GM23338 (cell line): ENCODE data around the gene MDM2. TPM values are rescaled to one million over a fixed set of nuclear protein-coding genes. Genes with fewer than 3 reads are reported as not detected.

Experiments
- ATAC-seq: fragments of 200-7000 bp; cut with Tn5 transposase; 3 replicates; pipeline ENCODE4 v1.9.1; 2020
- DNase-seq: peaks from one replicate; pipeline ENCODE4 v3.0.0-alpha.2; 2015; ENCODE audit warnings: low spot score
- H2AFZ ChIP-seq: fragments of 200-600 bp; sonication (generic); 2 replicates; pipeline ENCODE4 v1.8.0; 2016; ENCODE audit warnings: antibody characterized with exemption, mild to moderate bottlenecking, moderate library complexity
- H3F3A ChIP-seq: fragments of 200-600 bp; sonication (generic); replicated peaks from 2 replicates; pipeline ENCODE4 v1.8.0; 2017; ENCODE audit warnings: antibody characterized with exemption, mixed run types, low read depth
- H3K27ac ChIP-seq: fragments of 200-600 bp; sonication (generic); 2 replicates; pipeline ENCODE4 v1.6.1; 2016; ENCODE audit warnings: low read depth
- H3K27me3 ChIP-seq: fragments of 200-600 bp; sonication (generic); 2 replicates; pipeline ENCODE4 v1.8.0; 2016; ENCODE audit warnings: mild to moderate bottlenecking, mixed run types, moderate library complexity; ENCODE audit not compliant: insufficient read depth
- H3K36me3 ChIP-seq: fragments of 200-600 bp; sonication (generic); 2 replicates; pipeline ENCODE4 v1.8.0; 2016; ENCODE audit warnings: mild to moderate bottlenecking; ENCODE audit not compliant: insufficient read depth
- H3K4me1 ChIP-seq: fragments of 200-600 bp; sonication (generic); 2 replicates; pipeline ENCODE4 v1.8.0; 2016; ENCODE audit warnings: mild to moderate bottlenecking, moderate library complexity; ENCODE audit not compliant: insufficient read depth
- H3K4me2 ChIP-seq: fragments of 200-600 bp; sonication (generic); 2 replicates; pipeline ENCODE4 v1.7.1; 2017; ENCODE audit warnings: mixed run types
- H3K4me3 ChIP-seq: fragments of 200-600 bp; sonication (generic); 2 replicates; pipeline ENCODE4 v1.6.1; 2016; ENCODE audit warnings: mixed run types
- H3K79me2 ChIP-seq: fragments of 200-600 bp; sonication (generic); replicated peaks from 2 replicates; pipeline ENCODE4 v1.8.0; 2017; ENCODE audit warnings: mild to moderate bottlenecking; ENCODE audit not compliant: insufficient read depth
- H3K9me2 ChIP-seq: fragments of 200-600 bp; sonication (generic); 2 replicates; pipeline ENCODE4 v1.8.0; 2017; ENCODE audit not compliant: insufficient read depth
- H4K20me1 ChIP-seq: fragments of 200-600 bp; sonication (generic); replicated peaks from 2 replicates; pipeline ENCODE4 v1.8.0; 2017; ENCODE audit warnings: mild to moderate bottlenecking; ENCODE audit not compliant: insufficient read depth
- H3K27ac Mint-ChIP-seq: 2 replicates; pipeline ENCODE4 v1.8.0; 2020; ENCODE audit warnings: inconsistent platforms, mild to moderate bottlenecking, moderate library complexity, mixed read lengths
- H3K27me3 Mint-ChIP-seq: 3 replicates; pipeline ENCODE4 v1.8.0; 2022; ENCODE audit warnings: low read depth, mild to moderate bottlenecking, moderate library complexity, mixed read lengths, inconsistent platforms; ENCODE audit not compliant: insufficient read depth, poor library complexity
- H3K36me3 Mint-ChIP-seq: 3 replicates; pipeline ENCODE4 v1.8.0; 2021; ENCODE audit warnings: low read depth, mild to moderate bottlenecking, inconsistent platforms, moderate library complexity, mixed read lengths
- H3K4me1 Mint-ChIP-seq: 3 replicates; pipeline ENCODE4 v1.8.0; 2020; ENCODE audit warnings: mild to moderate bottlenecking, inconsistent platforms, mixed read lengths
- H3K4me3 Mint-ChIP-seq: 3 replicates; pipeline ENCODE4 v1.8.0; 2021; ENCODE audit warnings: moderate library complexity, mild to moderate bottlenecking, inconsistent platforms, mixed read lengths
- H3K9me3 Mint-ChIP-seq: 3 replicates; pipeline ENCODE4 v1.8.0; 2020; ENCODE audit warnings: moderate library complexity, mild to moderate bottlenecking, inconsistent platforms, mixed read lengths
- CREB1 ChIP-seq: fragments of 250-450 bp; sonication (Bioruptor Pico); IDR thresholded peaks from 2 replicates; pipeline ENCODE4 v1.5.0; 2020; ENCODE audit warnings: low read depth, mild to moderate bottlenecking, moderate library complexity
- EZH2phosphoT487 ChIP-seq: fragments of 200-600 bp; sonication (generic); IDR thresholded peaks from one replicate; pipeline ENCODE4 v1.8.1; 2018; ENCODE audit warnings: antibody characterized with exemption; ENCODE audit not compliant: unreplicated experiment
- JUNB ChIP-seq: IDR thresholded peaks from one replicate; pipeline ENCODE4 v1.6.1; 2016; ENCODE audit warnings: antibody characterized with exemption; ENCODE audit not compliant: unreplicated experiment
- POLR2AphosphoS5 ChIP-seq: IDR thresholded peaks from 2 replicates; pipeline ENCODE4 v1.6.1; 2016; ENCODE audit warnings: antibody characterized with exemption, low read depth
- ZNF114 ChIP-seq: fragments of 250-450 bp; sonication (Bioruptor Pico); IDR thresholded peaks from 2 replicates; pipeline ENCODE4 v1.5.0; 2020; ENCODE audit warnings: mild to moderate bottlenecking, moderate library complexity
- ZNF331 ChIP-seq: fragments of 250-450 bp; sonication (Bioruptor Pico); IDR thresholded peaks from 2 replicates; pipeline ENCODE4 v1.5.0; 2020; ENCODE audit warnings: low read depth, mild to moderate bottlenecking, moderate library complexity
- polyA plus RNA-seq: library from polyadenylated mRNA; unstranded; fragments of >200 nt; fragmentation: Nextera tagmentation; extraction: Ambion mirVana; gene quantifications from 2 replicates; pipeline ENCODE4 v1.2.1, GENCODE V29; 2016
- total RNA-seq: library from RNA; depleted of rRNA; stranded (reverse); fragments of >200 nt; shearing (Covaris generic); gene quantifications from 2 replicates; pipeline ENCODE4 v1.2.3, GENCODE V29; 2014
- TF ChIP-seq, protein P1 (sequence below): IDR thresholded peaks from one replicate; pipeline ENCODE4 v1.6.1; 2018; ENCODE audit warnings: antibody characterized with exemption; ENCODE audit not compliant: unreplicated experiment
- TF ChIP-seq, protein P2 (sequence below): IDR thresholded peaks from 2 replicates; pipeline ENCODE4 v1.6.1; 2016; ENCODE audit warnings: antibody characterized with exemption
- TF ChIP-seq, protein P3 (sequence below): fragments of 250-450 bp; sonication (Bioruptor Pico); IDR thresholded peaks from 2 replicates; pipeline ENCODE4 v1.5.0; 2020; ENCODE audit warnings: mild to moderate bottlenecking, moderate library complexity

MDM2 gene
- total and polyA plus RNA-seq, 2 experiments from 2014 or later: 105 to 136 TPM

DNA sequence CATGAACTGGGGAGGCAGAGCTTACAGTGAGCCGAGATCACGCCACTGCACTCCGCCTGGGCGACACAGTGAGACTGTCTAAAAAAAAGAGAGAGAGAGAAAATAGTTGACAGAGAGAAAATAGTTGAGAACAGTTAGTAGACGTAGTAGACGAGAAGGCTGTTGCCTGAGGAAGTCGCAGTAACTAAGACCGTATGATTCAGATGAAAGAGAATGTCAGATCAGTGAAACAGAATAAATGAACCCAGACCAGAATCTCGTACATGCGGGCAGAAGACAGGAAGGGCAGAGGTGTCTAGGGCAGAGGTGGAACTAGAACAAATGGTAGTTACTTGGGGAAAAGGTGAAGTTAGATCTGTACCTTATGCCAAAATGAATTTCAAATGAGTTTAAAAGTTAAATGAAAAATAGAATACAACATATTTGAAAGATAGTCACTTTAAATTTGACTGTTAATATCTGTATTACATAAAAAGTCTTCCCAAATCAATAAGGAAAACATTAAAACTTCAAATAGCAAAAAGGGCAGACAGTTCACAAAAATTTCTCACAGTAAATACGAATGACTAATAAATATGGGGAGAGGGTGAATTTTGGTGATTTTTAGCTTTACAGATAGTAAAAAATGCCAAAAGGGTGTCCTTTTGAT is 17.7 kb downstream of the MDM2 start:
- Histone ChIP-seq H2AFZ (no peak overlapping the region), H3K4me2 (no peak overlapping the region), H3K4me1 (peaks cover 1% of the 10 kb centered on the region), H4K20me1 (peaks cover 6% of the 10 kb centered on the region; the same call in 1 of the 2 replicates), H3K27ac (no peak overlapping the region), H3K27me3 (no peaks in the 10 kb centered on the region), H3K36me3 (peaks cover 84% of the 10 kb centered on the region), H3K4me3 (no peak overlapping the region), H3K79me2 (peaks cover 21% of the 10 kb centered on the region), H3K9me2 (no peaks in the 10 kb centered on the region), H3F3A (peaks cover 16% of the 10 kb centered on the region; the same call in 1 of the 2 replicates)
- no peaks in the 10 kb centered on the region for H3K27me3 Mint-ChIP-seq
- no peaks in the 10 kb centered on the region for H3K9me3 Mint-ChIP-seq
- no peak overlapping the region for H3K4me3 Mint-ChIP-seq
- no peak for DNase-seq
- no peak for ATAC-seq
- peaks cover 81% of the 10 kb centered on the region for H3K36me3 Mint-ChIP-seq
- peaks cover 2% of the 10 kb centered on the region; the same call in 2 of the 3 replicates for H3K4me1 Mint-ChIP-seq
- TF ChIP-seq JUNB: no peak
- peak; percentile 19 for TF ChIP-seq EZH2phosphoT487
- H3K27ac Mint-ChIP-seq: no peak overlapping the region

DNA sequence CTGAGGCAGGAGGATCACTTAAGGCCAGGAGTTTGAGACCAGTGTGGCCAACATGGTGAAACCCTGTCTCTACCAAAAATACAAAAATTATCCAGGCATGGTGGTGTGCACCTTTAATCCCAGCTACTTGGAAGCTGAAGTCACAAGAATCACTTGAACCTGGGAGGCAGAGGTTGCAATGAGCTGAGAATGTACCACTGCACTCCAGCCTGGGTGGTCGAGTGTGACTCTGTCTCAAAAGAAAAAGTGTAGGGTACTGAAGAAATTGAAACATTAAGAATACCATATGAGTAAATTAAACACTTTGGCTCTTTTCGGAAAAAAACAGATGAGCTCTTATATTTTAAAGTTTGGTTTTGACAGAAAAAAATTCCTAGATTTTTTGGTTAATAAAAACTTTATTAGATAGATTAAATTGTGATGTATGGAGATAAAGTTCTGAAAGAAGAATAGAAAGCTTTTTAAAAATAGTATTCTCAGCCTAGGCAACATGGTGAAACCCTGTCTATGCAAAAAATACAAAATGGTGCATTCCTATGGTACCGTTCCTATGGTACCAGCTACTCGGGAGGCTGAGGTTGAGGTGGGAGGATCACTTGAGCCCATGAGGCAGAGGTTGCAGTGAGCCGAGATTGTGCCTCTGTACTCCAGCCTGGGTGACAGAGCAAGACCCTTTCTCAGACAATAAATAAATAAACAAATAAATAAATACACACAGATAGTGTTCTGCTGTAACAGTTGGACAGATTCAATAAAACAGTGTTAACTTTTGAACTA is 20.1 kb downstream of the MDM2 start:
- no peaks in the 10 kb centered on the region for H3K27me3 Mint-ChIP-seq
- no peak overlapping the region for H2AFZ ChIP-seq
- H3K36me3 ChIP-seq: peaks cover 68% of the 10 kb centered on the region
- TF ChIP-seq ZNF114 (CRISPR knock-in tag): no peak
- TF ChIP-seq, protein P1, sequence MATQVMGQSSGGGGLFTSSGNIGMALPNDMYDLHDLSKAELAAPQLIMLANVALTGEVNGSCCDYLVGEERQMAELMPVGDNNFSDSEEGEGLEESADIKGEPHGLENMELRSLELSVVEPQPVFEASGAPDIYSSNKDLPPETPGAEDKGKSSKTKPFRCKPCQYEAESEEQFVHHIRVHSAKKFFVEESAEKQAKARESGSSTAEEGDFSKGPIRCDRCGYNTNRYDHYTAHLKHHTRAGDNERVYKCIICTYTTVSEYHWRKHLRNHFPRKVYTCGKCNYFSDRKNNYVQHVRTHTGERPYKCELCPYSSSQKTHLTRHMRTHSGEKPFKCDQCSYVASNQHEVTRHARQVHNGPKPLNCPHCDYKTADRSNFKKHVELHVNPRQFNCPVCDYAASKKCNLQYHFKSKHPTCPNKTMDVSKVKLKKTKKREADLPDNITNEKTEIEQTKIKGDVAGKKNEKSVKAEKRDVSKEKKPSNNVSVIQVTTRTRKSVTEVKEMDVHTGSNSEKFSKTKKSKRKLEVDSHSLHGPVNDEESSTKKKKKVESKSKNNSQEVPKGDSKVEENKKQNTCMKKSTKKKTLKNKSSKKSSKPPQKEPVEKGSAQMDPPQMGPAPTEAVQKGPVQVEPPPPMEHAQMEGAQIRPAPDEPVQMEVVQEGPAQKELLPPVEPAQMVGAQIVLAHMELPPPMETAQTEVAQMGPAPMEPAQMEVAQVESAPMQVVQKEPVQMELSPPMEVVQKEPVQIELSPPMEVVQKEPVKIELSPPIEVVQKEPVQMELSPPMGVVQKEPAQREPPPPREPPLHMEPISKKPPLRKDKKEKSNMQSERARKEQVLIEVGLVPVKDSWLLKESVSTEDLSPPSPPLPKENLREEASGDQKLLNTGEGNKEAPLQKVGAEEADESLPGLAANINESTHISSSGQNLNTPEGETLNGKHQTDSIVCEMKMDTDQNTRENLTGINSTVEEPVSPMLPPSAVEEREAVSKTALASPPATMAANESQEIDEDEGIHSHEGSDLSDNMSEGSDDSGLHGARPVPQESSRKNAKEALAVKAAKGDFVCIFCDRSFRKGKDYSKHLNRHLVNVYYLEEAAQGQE: no peak
- no peak for TF ChIP-seq CREB1
- no peak for TF ChIP-seq EZH2phosphoT487
- TF ChIP-seq, protein P2, sequence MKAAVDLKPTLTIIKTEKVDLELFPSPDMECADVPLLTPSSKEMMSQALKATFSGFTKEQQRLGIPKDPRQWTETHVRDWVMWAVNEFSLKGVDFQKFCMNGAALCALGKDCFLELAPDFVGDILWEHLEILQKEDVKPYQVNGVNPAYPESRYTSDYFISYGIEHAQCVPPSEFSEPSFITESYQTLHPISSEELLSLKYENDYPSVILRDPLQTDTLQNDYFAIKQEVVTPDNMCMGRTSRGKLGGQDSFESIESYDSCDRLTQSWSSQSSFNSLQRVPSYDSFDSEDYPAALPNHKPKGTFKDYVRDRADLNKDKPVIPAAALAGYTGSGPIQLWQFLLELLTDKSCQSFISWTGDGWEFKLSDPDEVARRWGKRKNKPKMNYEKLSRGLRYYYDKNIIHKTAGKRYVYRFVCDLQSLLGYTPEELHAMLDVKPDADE: no peak
- TF ChIP-seq, protein P3, sequence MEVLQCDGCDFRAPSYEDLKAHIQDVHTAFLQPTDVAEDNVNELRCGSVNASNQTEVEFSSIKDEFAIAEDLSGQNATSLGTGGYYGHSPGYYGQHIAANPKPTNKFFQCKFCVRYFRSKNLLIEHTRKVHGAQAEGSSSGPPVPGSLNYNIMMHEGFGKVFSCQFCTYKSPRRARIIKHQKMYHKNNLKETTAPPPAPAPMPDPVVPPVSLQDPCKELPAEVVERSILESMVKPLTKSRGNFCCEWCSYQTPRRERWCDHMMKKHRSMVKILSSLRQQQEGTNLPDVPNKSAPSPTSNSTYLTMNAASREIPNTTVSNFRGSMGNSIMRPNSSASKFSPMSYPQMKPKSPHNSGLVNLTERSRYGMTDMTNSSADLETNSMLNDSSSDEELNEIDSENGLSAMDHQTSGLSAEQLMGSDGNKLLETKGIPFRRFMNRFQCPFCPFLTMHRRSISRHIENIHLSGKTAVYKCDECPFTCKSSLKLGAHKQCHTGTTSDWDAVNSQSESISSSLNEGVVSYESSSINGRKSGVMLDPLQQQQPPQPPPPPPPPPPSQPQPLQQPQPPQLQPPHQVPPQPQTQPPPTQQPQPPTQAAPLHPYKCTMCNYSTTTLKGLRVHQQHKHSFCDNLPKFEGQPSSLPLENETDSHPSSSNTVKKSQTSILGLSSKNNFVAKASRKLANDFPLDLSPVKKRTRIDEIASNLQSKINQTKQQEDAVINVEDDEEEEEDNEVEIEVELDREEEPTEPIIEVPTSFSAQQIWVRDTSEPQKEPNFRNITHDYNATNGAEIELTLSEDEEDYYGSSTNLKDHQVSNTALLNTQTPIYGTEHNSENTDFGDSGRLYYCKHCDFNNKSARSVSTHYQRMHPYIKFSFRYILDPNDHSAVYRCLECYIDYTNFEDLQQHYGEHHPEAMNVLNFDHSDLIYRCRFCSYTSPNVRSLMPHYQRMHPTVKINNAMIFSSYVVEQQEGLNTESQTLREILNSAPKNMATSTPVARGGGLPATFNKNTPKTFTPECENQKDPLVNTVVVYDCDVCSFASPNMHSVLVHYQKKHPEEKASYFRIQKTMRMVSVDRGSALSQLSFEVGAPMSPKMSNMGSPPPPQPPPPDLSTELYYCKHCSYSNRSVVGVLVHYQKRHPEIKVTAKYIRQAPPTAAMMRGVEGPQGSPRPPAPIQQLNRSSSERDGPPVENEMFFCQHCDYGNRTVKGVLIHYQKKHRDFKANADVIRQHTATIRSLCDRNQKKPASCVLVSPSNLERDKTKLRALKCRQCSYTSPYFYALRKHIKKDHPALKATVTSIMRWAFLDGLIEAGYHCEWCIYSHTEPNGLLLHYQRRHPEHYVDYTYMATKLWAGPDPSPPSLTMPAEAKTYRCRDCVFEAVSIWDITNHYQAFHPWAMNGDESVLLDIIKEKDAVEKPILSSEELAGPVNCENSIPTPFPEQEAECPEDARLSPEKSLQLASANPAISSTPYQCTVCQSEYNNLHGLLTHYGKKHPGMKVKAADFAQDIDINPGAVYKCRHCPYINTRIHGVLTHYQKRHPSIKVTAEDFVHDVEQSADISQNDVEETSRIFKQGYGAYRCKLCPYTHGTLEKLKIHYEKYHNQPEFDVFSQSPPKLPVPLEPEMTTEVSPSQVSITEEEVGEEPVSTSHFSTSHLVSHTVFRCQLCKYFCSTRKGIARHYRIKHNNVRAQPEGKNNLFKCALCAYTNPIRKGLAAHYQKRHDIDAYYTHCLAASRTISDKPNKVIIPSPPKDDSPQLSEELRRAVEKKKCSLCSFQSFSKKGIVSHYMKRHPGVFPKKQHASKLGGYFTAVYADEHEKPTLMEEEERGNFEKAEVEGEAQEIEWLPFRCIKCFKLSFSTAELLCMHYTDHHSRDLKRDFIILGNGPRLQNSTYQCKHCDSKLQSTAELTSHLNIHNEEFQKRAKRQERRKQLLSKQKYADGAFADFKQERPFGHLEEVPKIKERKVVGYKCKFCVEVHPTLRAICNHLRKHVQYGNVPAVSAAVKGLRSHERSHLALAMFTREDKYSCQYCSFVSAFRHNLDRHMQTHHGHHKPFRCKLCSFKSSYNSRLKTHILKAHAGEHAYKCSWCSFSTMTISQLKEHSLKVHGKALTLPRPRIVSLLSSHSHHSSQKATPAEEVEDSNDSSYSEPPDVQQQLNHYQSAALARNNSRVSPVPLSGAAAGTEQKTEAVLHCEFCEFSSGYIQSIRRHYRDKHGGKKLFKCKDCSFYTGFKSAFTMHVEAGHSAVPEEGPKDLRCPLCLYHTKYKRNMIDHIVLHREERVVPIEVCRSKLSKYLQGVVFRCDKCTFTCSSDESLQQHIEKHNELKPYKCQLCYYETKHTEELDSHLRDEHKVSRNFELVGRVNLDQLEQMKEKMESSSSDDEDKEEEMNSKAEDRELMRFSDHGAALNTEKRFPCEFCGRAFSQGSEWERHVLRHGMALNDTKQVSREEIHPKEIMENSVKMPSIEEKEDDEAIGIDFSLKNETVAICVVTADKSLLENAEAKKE (CRISPR knock-in tag): no peak
- no peak for TF ChIP-seq POLR2AphosphoS5
- no peak for TF ChIP-seq ZNF331
- H3K9me3 Mint-ChIP-seq: no peaks in the 10 kb centered on the region
- ATAC-seq (no peak), DNase-seq (no peak)
- peaks cover 16% of the 10 kb centered on the region; the same call in 1 of the 2 replicates for H3F3A ChIP-seq
- H3K4me1 Mint-ChIP-seq: peaks cover 10% of the 10 kb centered on the region
- no peak overlapping the region for H3K4me3 Mint-ChIP-seq
- peaks cover 5% of the 10 kb centered on the region for H3K4me1 ChIP-seq
- no peak overlapping the region for H3K27ac ChIP-seq
- H3K9me2 ChIP-seq: no peaks in the 10 kb centered on the region
- H3K4me3 ChIP-seq: no peak overlapping the region
- no peaks in the 10 kb centered on the region for H3K27me3 ChIP-seq
- H3K27ac Mint-ChIP-seq: no peak overlapping the region
- peaks cover 13% of the 10 kb centered on the region for H3K79me2 ChIP-seq
- H3K4me2 ChIP-seq: no peak overlapping the region
- peaks cover 6% of the 10 kb centered on the region; the same call in 1 of the 2 replicates for H4K20me1 ChIP-seq
- H3K36me3 Mint-ChIP-seq: peaks cover 84% of the 10 kb centered on the region
